Measurements from ENCODE around the gene KCNJ11. TPM values are rescaled to one million over a fixed set of nuclear protein-coding genes. Genes with fewer than 3 reads are reported as not detected.

KCNJ11 gene
- total RNA-seq, 1 experiment from 2014 or later = 7.5 TPM

DNA sequence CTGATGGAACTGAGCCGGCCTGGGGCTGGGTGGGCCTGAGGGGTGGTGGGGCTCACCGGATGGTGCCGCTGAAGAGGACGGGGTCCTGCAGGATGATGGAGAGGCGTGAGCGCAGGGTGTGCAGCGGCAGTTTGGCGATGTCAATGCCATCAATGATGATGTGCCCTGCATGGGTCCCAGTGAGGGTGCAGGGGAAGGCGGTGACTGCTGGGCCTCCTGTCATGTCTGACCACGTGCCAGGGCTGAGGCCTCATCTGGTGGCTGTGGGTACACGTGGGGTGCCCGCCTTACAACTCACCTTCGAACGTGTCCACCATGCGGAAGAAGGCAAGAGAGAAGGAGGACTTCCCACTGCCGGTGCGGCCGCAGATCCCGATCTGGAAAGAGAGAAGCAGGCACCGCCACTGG lies 7.1 kb upstream of the KCNJ11 start:
- Histone ChIP-seq H3K36me3 (ENCODE audit: control insufficient read depth in 1 of 2, insufficient read depth in 2 of 2, low read length in 2 of 2) (no peaks in the 10 kb centered on the region), H3K4me1 (ENCODE audit: control insufficient read depth in 1 of 2, insufficient read depth in 2 of 2, low read length in 2 of 2) (peaks cover 3 to 7% of the 10 kb centered on the region in 2 experiments; a peak in 2 of 4 replicates), H3K27me3 (ENCODE audit: insufficient read depth, low read length) (no peaks in the 10 kb centered on the region), H3K9ac (ENCODE audit: low read length) (no peak overlapping the region), H3K9me3 (ENCODE audit: control insufficient read depth in 1 of 2, insufficient read depth in 1 of 2, low read depth in 1 of 2, low read length in 2 of 2) (no peaks in the 10 kb centered on the region), H4K20me1 (ENCODE audit: insufficient read depth) (no peaks in the 10 kb centered on the region), H3K9me2 (ENCODE audit: insufficient read depth) (no peaks in the 10 kb centered on the region), H3K27ac (ENCODE audit: low read depth, low read length) (no peak overlapping the region), H2AFZ (ENCODE audit: low read depth, low read length, poor library complexity, severe bottlenecking) (no peak overlapping the region), H3K79me2 (ENCODE audit: insufficient read depth, low read length) (no peaks in the 10 kb centered on the region), H3K4me2 (ENCODE audit: low read length) (no peak overlapping the region), H3K4me3 (replicated peaks in 1 of 2; ENCODE audit: low read depth in 1 of 2, low read length in 2 of 2) (no peak overlapping the region)
- BruUV-seq (replicated peaks) = no TSS peak
- DNase-seq (ENCODE audit: low read depth, low spot score) (no peak), ATAC-seq (no peak)
- intact Hi-C loops (cut with micrococcal nuclease) = no loop called here
- RAD21 ChIA-PET (ENCODE audit: low non-redundant PET in 1 of 2, low total read pairs in 2 of 2, uncharacterized antibody in 2 of 2, unreplicated experiment in 2 of 2) = no interaction called here
- TF ChIP-seq RAD21 (IDR thresholded peaks at IDR 0.05; ENCODE audit: low read depth) = no peak
- CTCF ChIA-PET = no interaction called here
- POLR2A ChIA-PET = no interaction called here

- TF ChIP-seq, protein P1, sequence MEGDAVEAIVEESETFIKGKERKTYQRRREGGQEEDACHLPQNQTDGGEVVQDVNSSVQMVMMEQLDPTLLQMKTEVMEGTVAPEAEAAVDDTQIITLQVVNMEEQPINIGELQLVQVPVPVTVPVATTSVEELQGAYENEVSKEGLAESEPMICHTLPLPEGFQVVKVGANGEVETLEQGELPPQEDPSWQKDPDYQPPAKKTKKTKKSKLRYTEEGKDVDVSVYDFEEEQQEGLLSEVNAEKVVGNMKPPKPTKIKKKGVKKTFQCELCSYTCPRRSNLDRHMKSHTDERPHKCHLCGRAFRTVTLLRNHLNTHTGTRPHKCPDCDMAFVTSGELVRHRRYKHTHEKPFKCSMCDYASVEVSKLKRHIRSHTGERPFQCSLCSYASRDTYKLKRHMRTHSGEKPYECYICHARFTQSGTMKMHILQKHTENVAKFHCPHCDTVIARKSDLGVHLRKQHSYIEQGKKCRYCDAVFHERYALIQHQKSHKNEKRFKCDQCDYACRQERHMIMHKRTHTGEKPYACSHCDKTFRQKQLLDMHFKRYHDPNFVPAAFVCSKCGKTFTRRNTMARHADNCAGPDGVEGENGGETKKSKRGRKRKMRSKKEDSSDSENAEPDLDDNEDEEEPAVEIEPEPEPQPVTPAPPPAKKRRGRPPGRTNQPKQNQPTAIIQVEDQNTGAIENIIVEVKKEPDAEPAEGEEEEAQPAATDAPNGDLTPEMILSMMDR (IDR thresholded peaks at IDR 0.05 in 2 of 3, conservative IDR thresholded peaks at IDR 0.05 in 1 of 3; ENCODE audit: borderline replicate concordance in 1 of 3, insufficient read depth in 1 of 3, low read depth in 2 of 3, low read length in 2 of 3) = 0 out of 6 replicates have a peak, but pooled peaks of 1 of the 3 experiments have one; percentile 20
- no peak for TF ChIP-seq SRF (IDR thresholded peaks at IDR 0.05; ENCODE audit: low read depth)
- Histone ChIP-seq H3K4me2 (ENCODE audit: low read length) (no peak overlapping the region), H3K79me2 (ENCODE audit: insufficient read depth, low read length) (no peaks in the 10 kb centered on the region), H3K9ac (ENCODE audit: low read length) (no peak overlapping the region), H3K36me3 (ENCODE audit: control insufficient read depth in 1 of 2, insufficient read depth in 2 of 2, low read length in 2 of 2) (no peaks in the 10 kb centered on the region), H3K4me3 (replicated peaks in 1 of 2; ENCODE audit: low read depth in 1 of 2, low read length in 2 of 2) (no peak overlapping the region), H4K20me1 (ENCODE audit: insufficient read depth) (no peaks in the 10 kb centered on the region), H3K27ac (ENCODE audit: low read depth, low read length) (no peak overlapping the region), H3K27me3 (ENCODE audit: insufficient read depth, low read length) (no peaks in the 10 kb centered on the region), H3K4me1 (ENCODE audit: control insufficient read depth in 1 of 2, insufficient read depth in 2 of 2, low read length in 2 of 2) (peaks cover 3 to 11% of the 10 kb centered on the region in 2 experiments; a peak in 3 of 4 replicates), H2AFZ (ENCODE audit: low read depth, low read length, poor library complexity, severe bottlenecking) (no peak overlapping the region), H3K9me3 (ENCODE audit: control insufficient read depth in 1 of 2, insufficient read depth in 1 of 2, low read depth in 1 of 2, low read length in 2 of 2) (no peaks in the 10 kb centered on the region), H3K9me2 (ENCODE audit: insufficient read depth) (no peaks in the 10 kb centered on the region)
- CTCF ChIA-PET = no interaction called here
- RAD21 ChIA-PET (ENCODE audit: low non-redundant PET in 1 of 2, low total read pairs in 2 of 2, uncharacterized antibody in 2 of 2, unreplicated experiment in 2 of 2) = no interaction called here
- ATAC-seq = no peak
- BruUV-seq (replicated peaks) = no TSS peak
- intact Hi-C loops (cut with micrococcal nuclease) = no loop called here
- no peak for DNase-seq (ENCODE audit: low read depth, low spot score)
- POLR2A ChIA-PET = no interaction called here
Observed at GRCh38 chr11:17394743-17395390, 6.4 kb upstream of the KCNJ11 start.

Measured in HCT116 (cell line).